HepG2 (cell line): ENCODE results near the gene FALEC. TPM values are rescaled to one million over a fixed set of nuclear protein-coding genes. Genes with fewer than 3 reads are reported as not detected.

Experiments
- CBX5 ChIP-seq: sonication (generic); formaldehyde crosslinking; IDR thresholded peaks from 2 replicates; pipeline ENCODE4 v1.4.0; 2020; ENCODE audit warnings: missing genetic modification reagents, borderline replicate concordance
- ELK4 ChIP-seq: sonication (generic); formaldehyde crosslinking; IDR thresholded peaks from 2 replicates; pipeline ENCODE4 v1.9.0; 2021; ENCODE audit warnings: missing genetic modification reagents, borderline replicate concordance
- FOXJ3 ChIP-seq: sonication (generic); formaldehyde crosslinking; IDR thresholded peaks from 2 replicates; pipeline ENCODE4 v1.4.0; 2020; ENCODE audit warnings: missing genetic modification reagents, mild to moderate bottlenecking, borderline replicate concordance
- HDAC1 ChIP-seq: sonication (generic); formaldehyde crosslinking; IDR thresholded peaks from 2 replicates; pipeline ENCODE4 v1.5.1; 2020; ENCODE audit warnings: mild to moderate bottlenecking, missing genetic modification reagents
- HDAC2 ChIP-seq: sonication (generic); formaldehyde crosslinking; IDR thresholded peaks from 2 replicates; pipeline ENCODE4 v1.4.0; 2020; ENCODE audit warnings: missing genetic modification reagents
- HNF4G ChIP-seq, 2 experiments: sonication (generic) in 1 of 2; formaldehyde crosslinking in 1 of 2; IDR thresholded peaks; 2 replicates each; pipeline versions ENCODE4 v1.4.0 to v1.6.1; 2011 to 2020; ENCODE audit warnings: borderline replicate concordance in 2 of 2, low read depth in 2 of 2, mild to moderate bottlenecking in 2 of 2, low read length in 1 of 2, missing genetic modification reagents in 1 of 2, moderate library complexity in 1 of 2
- HNRNPL ChIP-seq: fragments of 200-400 bp; formaldehyde crosslinking; IDR thresholded peaks from 2 replicates; pipeline ENCODE4 v1.6.1; 2017; ENCODE audit warnings: mild to moderate bottlenecking, low read depth, low read length
- NCOR1 ChIP-seq: fragments of 200-600 bp; sonication (generic); IDR thresholded peaks from 2 replicates; pipeline ENCODE4 v1.7.0; 2017; ENCODE audit warnings: antibody characterized with exemption, low read length, borderline replicate concordance
- ONECUT2 ChIP-seq: sonication (generic); formaldehyde crosslinking; IDR thresholded peaks from 2 replicates; pipeline ENCODE4 v1.4.0; 2020; ENCODE audit warnings: missing genetic modification reagents
- POLR2G ChIP-seq: fragments of 200-400 bp; formaldehyde crosslinking; IDR thresholded peaks from 2 replicates; pipeline ENCODE4 v1.6.1; 2018; ENCODE audit warnings: mild to moderate bottlenecking, low read depth, low read length, moderate library complexity
- RCOR2 ChIP-seq: IDR thresholded peaks from 2 replicates; pipeline ENCODE4 v1.6.1; 2016; ENCODE audit warnings: missing biosample characterization, missing genetic modification reagents
- SETDB1 ChIP-seq: sonication (generic); formaldehyde crosslinking; IDR thresholded peaks from 2 replicates; pipeline ENCODE4 v1.5.1; 2020; ENCODE audit warnings: missing genetic modification reagents, mild to moderate bottlenecking, borderline replicate concordance
- TSC22D2 ChIP-seq: sonication (generic); formaldehyde crosslinking; IDR thresholded peaks from 2 replicates; pipeline ENCODE4 v1.5.1; 2020; ENCODE audit warnings: missing genetic modification reagents, mild to moderate bottlenecking, borderline replicate concordance
- U2AF2 ChIP-seq: fragments of 200-400 bp; formaldehyde crosslinking; IDR thresholded peaks from 2 replicates; pipeline ENCODE4 v1.6.1; 2017; ENCODE audit warnings: low read depth, mild to moderate bottlenecking, low read length
- USF2 ChIP-seq, 2 experiments: sonication (generic) in 1 of 2; formaldehyde crosslinking in 1 of 2; IDR thresholded peaks; 2 replicates each; pipeline versions ENCODE4 v1.5.1 to v1.6.1; 2011 to 2020; ENCODE audit warnings: borderline replicate concordance in 1 of 2, low read depth in 1 of 2, low read length in 1 of 2, mild to moderate bottlenecking in 1 of 2, missing genetic modification reagents in 1 of 2, moderate library complexity in 1 of 2
- ZFP82 ChIP-seq: sonication (generic); formaldehyde crosslinking; IDR thresholded peaks from 2 replicates; pipeline ENCODE4 v1.5.1; 2020; ENCODE audit warnings: mild to moderate bottlenecking, missing genetic modification reagents, borderline replicate concordance
- ZFY ChIP-seq: sonication (generic); formaldehyde crosslinking; IDR thresholded peaks from 2 replicates; pipeline ENCODE4 v1.4.0; 2020; ENCODE audit warnings: missing genetic modification reagents
- ZNF225 ChIP-seq: sonication (generic); formaldehyde crosslinking; IDR thresholded peaks from 2 replicates; pipeline ENCODE4 v1.4.0; 2020; ENCODE audit warnings: mild to moderate bottlenecking, missing genetic modification reagents
- ZSCAN20 ChIP-seq: sonication (generic); formaldehyde crosslinking; IDR thresholded peaks from 2 replicates; pipeline ENCODE4 v1.4.0; 2020; ENCODE audit warnings: missing genetic modification reagents, mild to moderate bottlenecking, borderline replicate concordance
- ZSCAN25 ChIP-seq: sonication (generic); formaldehyde crosslinking; IDR thresholded peaks from 2 replicates; pipeline ENCODE4 v1.8.0; 2022; ENCODE audit warnings: mild to moderate bottlenecking, missing genetic modification reagents
- polyA plus RNA-seq, 8 experiments: library from polyadenylated mRNA; depleted of rRNA in 3 of 8; stranded (reverse) in 7 of 8; unstranded in 1 of 8; fragments of >200 nt; fragmentation: Illumina TruSeq in 4 of 8; extraction: Trizol in 4 of 8; gene quantifications; 2 replicates each; pipeline versions ENCODE4 v1.2.1 to v1.2.3, GENCODE V29; 2011 to 2016; ENCODE audit warnings: low read depth in 4 of 8, missing spikeins in 1 of 8, mixed read lengths in 1 of 8; ENCODE audit not compliant: insufficient read depth in 1 of 8
- total RNA-seq, 5 experiments: library from RNA; depleted of rRNA; stranded (reverse); fragments of >200 nt; fragmentation: Illumina TruSeq; extraction: Trizol; gene quantifications; 2 replicates each; pipeline ENCODE4 v1.2.3, GENCODE V29; 2016; ENCODE audit warnings: low read depth in 1 of 5
- TF ChIP-seq, protein P1 (sequence below): IDR thresholded peaks from 2 replicates; pipeline ENCODE4 v1.6.1; 2018; ENCODE audit warnings: missing genetic modification reagents
- TF ChIP-seq, protein P2 (sequence below): sonication (generic); formaldehyde crosslinking; IDR thresholded peaks from 2 replicates; pipeline ENCODE4 v1.5.1; 2020; ENCODE audit warnings: missing genetic modification reagents, mild to moderate bottlenecking, borderline replicate concordance

FALEC gene
- total and polyA plus RNA-seq, 2 of the 13 experiments (the other 11 are each of a cell fraction or from before 2014, with no cell fraction given) = 0.33 to 0.71 TPM

- TF ChIP-seq RCOR2 (CRISPR knock-in tag) (no peak), HNF4G (IDR thresholded peaks at IDR 0.05; ENCODE audit: borderline replicate concordance, low read depth, low read length) (peak; percentile 16; the same call in 1 of the 2 replicates), HNF4G (CRISPR knock-in tag; IDR thresholded peaks at IDR 0.05; ENCODE audit: borderline replicate concordance, low read depth) (no peak), ONECUT2 (CRISPR knock-in tag) (no peak), U2AF2 (no peak), TSC22D2 (no peak; the same call in 1 of the 2 replicates), POLR2G (peak; percentile 100), SETDB1 (CRISPR knock-in tag) (no peak), USF2 (IDR thresholded peaks at IDR 0.05; ENCODE audit: low read depth, low read length) (no peak), USF2 (CRISPR knock-in tag; IDR thresholded peaks at IDR 0.05; ENCODE audit: borderline replicate concordance) (peak; percentile 94; the same call in 1 of the 2 replicates), ELK4 (peak; percentile 95; the same call in 1 of the 2 replicates), HDAC1 (CRISPR knock-in tag) (peak; percentile 70; the same call in 1 of the 2 replicates), ZSCAN25 (CRISPR knock-in tag) (no peak; the same call in 1 of the 2 replicates), ZFP82 (CRISPR knock-in tag) (peak; percentile 87; the same call in 1 of the 2 replicates), HNRNPL (0 out of 2 replicates have a peak, but pooled peaks have one; percentile 63), NCOR1 (no peak), ZSCAN20 (CRISPR knock-in tag) (peak; percentile 87; the same call in 1 of the 2 replicates), ZNF225 (no peak; the same call in 1 of the 2 replicates), ZFY (peak; percentile 91), FOXJ3 (peak; percentile 36; the same call in 1 of the 2 replicates), CBX5 (CRISPR knock-in tag) (no peak), HDAC2 (CRISPR knock-in tag) (peak; percentile 26; the same call in 1 of the 2 replicates)
- TF ChIP-seq, protein P1, sequence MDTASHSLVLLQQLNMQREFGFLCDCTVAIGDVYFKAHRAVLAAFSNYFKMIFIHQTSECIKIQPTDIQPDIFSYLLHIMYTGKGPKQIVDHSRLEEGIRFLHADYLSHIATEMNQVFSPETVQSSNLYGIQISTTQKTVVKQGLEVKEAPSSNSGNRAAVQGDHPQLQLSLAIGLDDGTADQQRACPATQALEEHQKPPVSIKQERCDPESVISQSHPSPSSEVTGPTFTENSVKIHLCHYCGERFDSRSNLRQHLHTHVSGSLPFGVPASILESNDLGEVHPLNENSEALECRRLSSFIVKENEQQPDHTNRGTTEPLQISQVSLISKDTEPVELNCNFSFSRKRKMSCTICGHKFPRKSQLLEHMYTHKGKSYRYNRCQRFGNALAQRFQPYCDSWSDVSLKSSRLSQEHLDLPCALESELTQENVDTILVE (CRISPR knock-in tag) = peak; percentile 74
- TF ChIP-seq, protein P2, sequence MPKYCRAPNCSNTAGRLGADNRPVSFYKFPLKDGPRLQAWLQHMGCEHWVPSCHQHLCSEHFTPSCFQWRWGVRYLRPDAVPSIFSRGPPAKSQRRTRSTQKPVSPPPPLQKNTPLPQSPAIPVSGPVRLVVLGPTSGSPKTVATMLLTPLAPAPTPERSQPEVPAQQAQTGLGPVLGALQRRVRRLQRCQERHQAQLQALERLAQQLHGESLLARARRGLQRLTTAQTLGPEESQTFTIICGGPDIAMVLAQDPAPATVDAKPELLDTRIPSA = no peak
These were observed 63.8 kb downstream of the FALEC start, which contains the start of gene MCL1 (continued) for GRCh38 chr1:150579110-150579944.
